Esophagus muscularis mucosa (tissue), 4 donors: Measurements from ENCODE around the gene TMSB10. TPM values are rescaled to one million over a fixed set of nuclear protein-coding genes. Genes with fewer than 3 reads are reported as not detected.

Source experiments
- DNase-seq: peaks from one replicate; pipeline ENCODE4 v3.0.0-alpha.2; 2017; ENCODE audit errors: extremely low spot score
- H3K27ac ChIP-seq, 4 donors: fragments of 200-600 bp; sonication (generic); replicated peaks in 1 of 4; 1 replicate in 3 of 4; 2 replicates in 1 of 4; pipeline ENCODE4 v1.5.1; 2016 to 2019; ENCODE audit warnings: mild to moderate bottlenecking in 1 of 4
- H3K27me3 ChIP-seq, 4 donors: fragments of 200-600 bp; sonication (generic); one replicate each; pipeline versions ENCODE4 v1.5.1 to v1.6.0; 2016 to 2019
- H3K36me3 ChIP-seq, 4 donors: fragments of 200-600 bp; sonication (generic); one replicate each; pipeline ENCODE4 v1.5.1; 2016 to 2019
- H3K4me1 ChIP-seq, 4 donors: fragments of 200-600 bp; sonication (generic); one replicate each; pipeline ENCODE4 v1.5.1; 2016 to 2019
- H3K4me3 ChIP-seq, 4 donors: fragments of 200-600 bp; sonication (generic); 1 replicate in 2 of 4; 2 replicates in 2 of 4; pipeline ENCODE4 v1.5.1; 2016 to 2019; ENCODE audit warnings: mild to moderate bottlenecking in 4 of 4, moderate library complexity in 1 of 4
- H3K9me3 ChIP-seq, 4 donors: fragments of 200-600 bp; sonication (generic); 1 replicate in 3 of 4; 2 replicates in 1 of 4; pipeline ENCODE4 v1.5.1; 2016 to 2019
- CTCF ChIP-seq, 3 experiments: fragments of 200-600 bp in 2 of 3; fragments of 450-650 bp in 1 of 3; sonication (generic) in 2 of 3; IDR thresholded peaks; one replicate each; pipeline ENCODE4 v1.5.1; 2017 to 2019; ENCODE audit warnings: antibody characterized with exemption in 3 of 3, mild to moderate bottlenecking in 2 of 3, moderate library complexity in 1 of 3
- EP300 ChIP-seq: sonication (generic); formaldehyde crosslinking; IDR thresholded peaks from one replicate; pipeline ENCODE4 v1.6.1; 2017; ENCODE audit warnings: antibody characterized with exemption
- POLR2A ChIP-seq: fragments of 450-650 bp; IDR thresholded peaks from one replicate; pipeline ENCODE4 v1.6.1; 2017; ENCODE audit warnings: antibody characterized with exemption, moderate library complexity, mild to moderate bottlenecking, low read depth
- POLR2AphosphoS5 ChIP-seq, 2 donors: sonication (generic); formaldehyde crosslinking; IDR thresholded peaks; one replicate each; pipeline ENCODE4 v1.6.1; 2017; ENCODE audit warnings: antibody characterized with exemption in 2 of 2
- WGBS: methylation state at CpG from one replicate; pipeline ENCODE4 v1.1.5; 2018; 5-methylcytosine and 5-hydroxymethylcytosine counted together
- intact Hi-C: fragments of 100-400 bp; cut with DNase I; formaldehyde crosslinking; loops from one replicate; pipeline ENCODE4 v1.15.1; 2023
- total RNA-seq, 4 donors: library from RNA; depleted of rRNA; stranded (reverse); fragments of >200 nt; gene quantifications; one replicate each; pipeline versions ENCODE4 v1.1.0 to v1.2.1, GENCODE V29; 2016

The TMSB10 gene
- total RNA-seq, 4 donors from 2014 or later, result 1,300 to 2,755 (median 1,711) TPM

DNA sequence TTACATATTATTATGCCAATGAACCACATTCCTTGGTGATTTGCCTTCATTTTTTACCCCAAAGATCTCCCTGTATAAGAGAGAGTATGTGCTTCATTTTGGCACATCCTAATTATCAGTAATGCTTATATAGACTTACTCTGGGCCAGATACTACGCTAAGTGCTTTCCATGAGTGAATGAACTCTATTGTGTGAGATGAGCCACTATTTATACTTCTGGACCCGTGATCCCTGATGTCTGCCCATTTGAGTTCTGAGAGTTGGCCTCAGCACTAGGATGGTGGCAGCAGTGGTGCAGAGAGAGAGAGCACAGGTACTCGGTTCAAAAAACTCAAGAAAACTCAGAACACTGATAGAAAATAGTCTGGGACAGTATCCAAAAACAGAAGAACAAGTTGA, 48.1 kb downstream of the TMSB10 start:
- H3K27me3 ChIP-seq, result no peaks in the 10 kb centered on the region
- intact Hi-C loops, result no loop called here
- peaks cover 7 to 16% (median 14%) of the 10 kb centered on the region in 4 donors for H3K4me1 ChIP-seq
- no peak overlapping the region for H3K27ac ChIP-seq
- WGBS, result 68% methylated on average over 3 of the region's 3 CpGs
- no peak overlapping the region for H3K4me3 ChIP-seq
- DNase-seq, result no peak
- H3K36me3 ChIP-seq, result no peaks in the 10 kb centered on the region
- no peak for TF ChIP-seq POLR2A
- TF ChIP-seq POLR2AphosphoS5 (IDR thresholded peaks at IDR 0.05), result no peak
- TF ChIP-seq CTCF (IDR thresholded peaks at IDR 0.05), result no peak
- TF ChIP-seq EP300, result no peak
- no peaks in the 10 kb centered on the region for H3K9me3 ChIP-seq

- Histone ChIP-seq H3K27me3 (no peaks in the 10 kb centered on the region), H3K36me3 (no peaks in the 10 kb centered on the region), H3K27ac (no peak overlapping the region), H3K4me1 (peaks cover 7 to 24% (median 20%) of the 10 kb centered on the region in 4 donors), H3K9me3 (no peaks in the 10 kb centered on the region), H3K4me3 (no peak overlapping the region)
- TF ChIP-seq EP300 (no peak), CTCF (IDR thresholded peaks at IDR 0.05) (no peak), POLR2AphosphoS5 (IDR thresholded peaks at IDR 0.05) (no peak), POLR2A (no peak)
- whole genome bisulfite sequencing, result 93% methylated on average over 6 of the region's 6 CpGs
- DNase-seq, result no peak
- intact Hi-C loops, result no loop called here
These were observed 48.9 kb downstream of the TMSB10 start for GRCh38 chr2:84954329-84954728.

Other genes starting within 250 kb of the TMSB10 start
- gene TRABD2A, start 24.6 kb upstream of the TMSB10 start, total RNA-seq, result 1 to 10 TPM; 1.2 to 3.0 (median 2.1) TPM
- 10 to 100 TPM; 48.0 to 73.1 (median 65.4) TPM for gene KCMF1, start 65.5 kb downstream of the TMSB10 start, total RNA-seq
- 10 to 100 TPM in 2 of 4 donors, 1 to 10 TPM in 2; 5.6 to 23.2 (median 10.2) TPM for gene TCF7L1, start 227.7 kb downstream of the TMSB10 start, total RNA-seq